Activated gamma-delta T cell treated with anti-CD3 and anti-CD28 coated beads, Interleukin-2, amount 50 U/mL, for 16 hours (primary cell): ENCODE results near the gene RBPJL.
A peak's percentile ranks its signal among the peaks of the same experiment; 100 is the strongest.

ENCODE experiments used
- DNase-seq: peaks from one replicate; pipeline ENCODE4 v3.0.0-alpha.2; 2020; ENCODE audit warnings: low read depth

RBPJL gene, protein sequence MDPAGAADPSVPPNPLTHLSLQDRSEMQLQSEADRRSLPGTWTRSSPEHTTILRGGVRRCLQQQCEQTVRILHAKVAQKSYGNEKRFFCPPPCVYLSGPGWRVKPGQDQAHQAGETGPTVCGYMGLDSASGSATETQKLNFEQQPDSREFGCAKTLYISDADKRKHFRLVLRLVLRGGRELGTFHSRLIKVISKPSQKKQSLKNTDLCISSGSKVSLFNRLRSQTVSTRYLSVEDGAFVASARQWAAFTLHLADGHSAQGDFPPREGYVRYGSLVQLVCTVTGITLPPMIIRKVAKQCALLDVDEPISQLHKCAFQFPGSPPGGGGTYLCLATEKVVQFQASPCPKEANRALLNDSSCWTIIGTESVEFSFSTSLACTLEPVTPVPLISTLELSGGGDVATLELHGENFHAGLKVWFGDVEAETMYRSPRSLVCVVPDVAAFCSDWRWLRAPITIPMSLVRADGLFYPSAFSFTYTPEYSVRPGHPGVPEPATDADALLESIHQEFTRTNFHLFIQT

DNA sequence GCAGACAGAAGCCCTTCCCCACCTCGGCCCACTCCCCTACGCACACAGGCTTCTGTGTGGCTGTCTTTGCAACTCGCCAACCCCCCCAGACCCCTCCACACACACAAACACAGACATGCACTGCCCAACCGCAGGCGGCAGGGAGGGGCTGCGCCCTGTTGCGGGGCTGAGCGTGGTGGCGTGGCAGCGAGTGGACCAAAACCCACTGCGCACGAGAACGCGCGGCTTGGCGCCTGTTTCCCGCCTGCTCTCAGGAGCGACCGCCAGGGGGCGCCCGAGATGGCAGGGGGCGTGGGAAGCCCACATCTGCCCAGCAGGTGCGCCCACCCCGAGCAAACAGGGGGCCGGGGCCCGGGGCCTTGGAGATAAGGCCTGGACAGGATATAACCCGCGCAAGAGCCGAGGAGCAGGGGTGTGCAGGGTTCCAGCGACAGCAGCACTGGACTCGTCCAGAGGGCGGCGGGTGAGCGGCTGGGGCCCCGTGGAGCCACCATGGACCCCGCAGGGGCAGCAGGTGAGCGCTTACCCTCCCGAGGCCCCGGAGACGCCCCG, at the start of gene RBPJL:
Gene RBPJL, plus strand, starts transcription at position 410 of the 552 bp plus-strand sequence. Its CDS starts 83 bp downstream, at position 493.
- DNase-seq = peak; percentile 21

DNA sequence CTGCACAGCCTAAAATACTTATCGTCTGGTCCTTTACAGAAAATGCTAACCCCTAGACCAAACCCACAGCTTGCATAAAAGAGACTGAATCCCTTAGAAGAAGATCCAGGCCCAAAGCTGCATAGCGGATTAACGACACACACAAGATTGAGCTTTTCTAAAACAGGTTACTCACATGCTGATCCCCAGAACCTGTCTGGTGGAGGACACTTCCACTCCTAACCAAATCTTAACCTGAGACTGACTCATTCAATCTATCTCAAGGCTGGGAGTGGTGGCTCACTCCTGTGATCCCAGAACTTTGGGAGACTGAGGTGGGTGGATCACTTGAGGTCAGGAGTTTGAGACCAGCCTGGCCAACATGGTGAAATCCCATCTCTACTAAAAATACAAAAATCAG, 49.5 kb upstream of the RBPJL start:
- DNase-seq = no peak

DNA sequence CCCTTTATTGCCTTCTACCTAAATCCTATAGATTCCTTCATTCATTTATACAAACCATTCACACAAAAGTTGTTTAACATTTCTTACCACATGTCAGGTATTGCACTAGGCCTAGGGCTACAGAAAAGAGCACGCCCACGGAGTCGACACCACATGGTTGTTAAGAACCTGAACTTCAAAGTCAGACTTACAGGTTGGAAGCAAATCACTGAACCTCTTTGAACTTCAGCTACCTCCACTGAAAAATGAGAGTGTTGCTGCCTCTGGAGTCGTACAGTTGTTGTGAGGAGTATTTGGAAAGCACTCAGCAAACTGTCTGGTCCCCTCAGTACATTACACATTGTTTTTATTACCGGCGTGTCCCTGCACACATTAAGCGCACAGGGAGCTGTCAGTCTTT, 48.9 kb upstream of the RBPJL start:
- DNase-seq = no peak

DNA sequence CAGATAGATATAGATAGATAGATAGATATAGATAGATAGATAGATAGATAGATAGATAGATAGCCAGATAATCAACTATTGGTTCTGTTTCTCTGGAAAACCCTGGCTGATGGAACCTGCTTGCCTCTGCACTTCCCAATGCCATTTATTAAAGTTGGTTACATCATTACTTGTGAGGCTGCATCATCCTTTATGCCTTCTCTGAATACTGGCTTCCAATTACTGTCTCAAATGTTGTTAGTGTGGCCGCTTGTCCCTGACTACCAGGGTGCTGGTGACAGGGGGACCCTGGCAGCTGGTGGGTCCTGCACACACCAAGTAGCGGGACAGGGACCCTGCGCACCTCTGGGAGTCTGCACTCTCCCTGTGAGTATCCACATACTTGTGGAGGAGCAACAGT, 48.4 kb upstream of the RBPJL start:
- DNase-seq = no peak

DNA sequence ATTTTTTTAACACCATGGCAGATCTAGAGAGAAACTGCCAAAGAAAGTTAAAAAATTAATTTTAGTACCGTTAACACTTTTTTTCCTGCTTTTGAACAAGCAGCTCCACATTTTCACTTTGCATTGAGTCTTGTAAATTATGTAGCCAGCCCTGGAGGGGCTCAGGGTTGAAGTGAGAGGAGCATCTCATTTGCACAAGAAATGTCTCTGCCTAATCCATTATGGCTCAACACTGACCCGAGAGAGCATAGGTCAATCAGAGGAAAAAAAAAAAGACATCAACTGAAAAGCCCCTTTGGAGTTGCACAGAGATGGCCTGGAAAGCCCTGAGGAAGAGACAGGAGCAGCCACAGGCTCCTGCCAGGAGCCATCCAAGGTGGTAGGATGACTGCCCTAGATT, 48.0 kb upstream of the RBPJL start:
- DNase-seq = no peak

DNA sequence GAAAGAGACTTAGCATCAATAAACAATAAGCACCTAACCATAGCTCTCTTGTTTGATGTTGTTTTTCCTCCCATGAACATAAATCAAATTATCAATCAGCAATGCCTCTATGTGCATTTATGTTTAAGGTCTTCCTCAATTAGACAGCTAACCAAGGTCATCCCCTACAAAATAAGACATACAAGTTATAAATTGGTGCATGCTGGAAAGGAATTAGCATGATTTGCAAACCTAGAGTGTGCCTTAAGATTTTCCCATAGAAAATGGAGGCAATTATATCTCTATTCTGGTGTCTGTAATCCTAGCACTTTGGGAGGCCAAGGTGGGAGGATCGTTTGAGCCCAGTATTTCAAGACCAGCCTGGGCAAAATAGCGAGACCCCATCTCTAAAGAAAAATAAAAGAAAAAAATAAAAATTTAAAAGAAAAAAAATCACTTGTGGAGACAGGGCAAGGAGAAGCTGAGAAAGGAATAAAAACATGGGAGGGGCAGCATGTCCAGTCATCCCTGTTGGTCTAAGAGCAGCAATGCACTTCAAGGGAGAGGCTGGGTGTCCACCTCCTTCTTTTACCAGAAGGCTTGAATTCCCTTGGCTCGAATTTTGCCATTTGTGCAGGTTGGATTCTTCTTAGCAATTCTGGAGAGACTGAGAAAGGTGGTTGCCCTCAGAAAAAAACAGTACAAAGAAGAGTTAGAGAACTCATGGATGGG, 42.9 kb upstream of the RBPJL start:
- DNase-seq = no peak

DNA sequence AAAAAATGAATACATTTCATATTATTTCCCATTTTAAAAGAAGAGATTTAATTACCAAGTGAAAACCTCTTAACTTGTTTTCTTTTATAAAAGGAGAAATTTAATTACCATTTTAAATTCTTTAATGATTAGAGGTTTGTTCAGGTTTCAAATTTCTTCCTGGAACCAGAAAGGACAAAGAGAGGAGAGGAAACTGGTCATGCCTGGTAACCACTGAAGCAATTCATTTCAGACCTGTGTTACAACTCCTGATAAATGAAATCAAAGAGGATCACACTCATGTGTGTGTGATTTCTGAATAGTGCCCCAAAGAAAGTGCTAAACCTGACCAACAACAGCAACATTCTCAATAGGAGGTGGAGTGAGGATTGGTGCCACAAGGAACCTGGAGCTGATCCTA, 39.7 kb upstream of the RBPJL start:
- DNase-seq = no peak

DNA sequence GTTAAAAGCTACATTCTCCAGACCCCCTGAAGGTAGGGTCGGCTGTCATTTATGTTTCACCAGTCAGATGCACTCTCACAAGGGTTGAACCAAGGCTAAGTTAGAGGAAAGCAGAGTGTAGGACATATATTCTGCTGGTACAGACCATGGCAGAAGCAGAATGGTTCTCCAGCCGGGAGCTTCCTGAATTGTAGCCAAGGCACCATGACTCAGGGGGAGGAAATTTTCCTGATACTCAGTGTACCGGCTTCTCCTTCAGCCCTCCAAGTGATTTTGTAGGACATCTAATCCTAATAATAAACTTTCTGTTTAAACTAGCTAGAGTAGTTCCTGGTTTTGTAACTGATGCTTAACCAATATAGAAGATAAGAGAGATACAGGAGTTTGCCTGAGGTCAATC, 38.1 kb upstream of the RBPJL start:
- DNase-seq = no peak

DNA sequence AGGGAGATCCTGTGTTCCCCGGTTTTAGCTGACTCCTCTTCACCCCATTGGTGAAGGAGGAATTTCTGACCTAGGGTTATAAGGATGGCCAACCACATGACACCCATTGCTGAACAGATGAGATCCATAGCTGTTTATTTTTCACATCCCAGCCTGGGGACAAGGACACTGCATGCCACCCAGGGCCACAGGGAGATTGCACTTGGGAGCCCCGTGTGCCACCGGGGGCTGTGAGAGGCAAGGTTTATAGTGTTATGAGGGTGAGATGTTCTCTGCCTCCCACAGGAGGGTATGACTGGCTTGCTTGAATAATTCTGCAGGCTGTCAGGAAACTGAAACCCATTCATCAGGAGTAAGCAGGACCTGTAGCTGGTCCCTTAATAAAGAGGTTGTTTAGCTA, 37.6 kb upstream of the RBPJL start:
- no peak for DNase-seq

DNA sequence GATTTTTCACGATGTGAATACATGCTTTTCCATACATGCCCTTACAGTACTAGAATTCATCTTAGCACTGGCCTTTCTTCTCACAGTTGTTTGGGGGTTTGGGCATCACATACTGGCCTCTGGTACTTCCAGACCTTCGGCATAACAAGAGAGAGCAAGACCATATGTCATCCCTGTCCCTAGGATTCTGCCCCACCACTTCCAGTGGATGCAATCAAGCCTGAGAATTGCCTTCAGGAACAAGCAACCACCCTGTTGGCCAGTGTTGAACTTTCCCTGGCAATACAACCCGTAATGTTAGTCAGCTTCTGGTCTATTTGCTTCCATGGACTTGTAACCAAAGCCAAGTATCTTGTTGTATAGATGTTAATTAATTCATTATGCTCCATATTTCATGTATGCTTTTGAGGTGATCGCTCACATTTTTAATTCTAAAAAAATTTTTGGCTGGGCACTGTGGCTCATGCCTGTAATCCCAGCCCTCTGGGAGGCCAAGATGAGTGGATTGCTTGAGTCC, 36.8 kb upstream of the RBPJL start:
- DNase-seq = no peak

DNA sequence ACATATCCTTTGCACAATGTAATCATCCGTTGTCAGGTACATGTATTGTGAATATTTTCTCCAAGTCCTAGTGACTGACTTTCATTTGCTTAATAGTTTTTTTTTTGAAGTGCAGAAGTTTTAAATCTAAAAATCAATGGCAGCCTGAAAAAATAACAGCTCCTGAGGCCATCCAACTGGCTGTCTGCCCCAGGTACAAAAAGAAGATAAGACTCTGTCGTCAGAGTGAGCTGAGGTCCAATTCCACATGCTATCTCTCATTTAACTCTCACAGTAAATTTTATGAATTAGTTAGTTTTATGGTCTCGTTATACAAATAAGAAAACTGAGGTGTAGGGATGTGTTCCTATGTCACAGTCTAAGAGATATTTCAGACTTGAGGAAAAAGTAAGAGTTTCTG, 31.3 kb upstream of the RBPJL start:
- DNase-seq = no peak

DNA sequence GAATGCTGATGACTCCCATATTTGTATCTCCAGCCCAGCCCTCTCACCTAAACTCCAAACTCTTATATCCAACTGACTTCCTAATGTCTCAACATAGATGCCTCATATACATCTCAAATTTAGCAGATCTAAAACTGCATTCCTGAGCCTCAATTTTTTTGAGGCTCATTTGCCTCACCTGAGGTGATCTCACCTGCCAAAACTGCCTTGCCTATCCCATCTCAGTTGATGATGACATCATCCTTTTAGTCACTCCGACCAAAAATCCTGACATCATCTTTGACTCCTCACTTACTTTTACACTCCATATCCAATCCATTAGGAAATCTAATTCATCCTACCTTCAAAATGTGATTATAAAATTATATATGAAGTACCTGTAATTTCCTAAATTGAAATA, 26.6 kb upstream of the RBPJL start:
- DNase-seq = no peak

DNA sequence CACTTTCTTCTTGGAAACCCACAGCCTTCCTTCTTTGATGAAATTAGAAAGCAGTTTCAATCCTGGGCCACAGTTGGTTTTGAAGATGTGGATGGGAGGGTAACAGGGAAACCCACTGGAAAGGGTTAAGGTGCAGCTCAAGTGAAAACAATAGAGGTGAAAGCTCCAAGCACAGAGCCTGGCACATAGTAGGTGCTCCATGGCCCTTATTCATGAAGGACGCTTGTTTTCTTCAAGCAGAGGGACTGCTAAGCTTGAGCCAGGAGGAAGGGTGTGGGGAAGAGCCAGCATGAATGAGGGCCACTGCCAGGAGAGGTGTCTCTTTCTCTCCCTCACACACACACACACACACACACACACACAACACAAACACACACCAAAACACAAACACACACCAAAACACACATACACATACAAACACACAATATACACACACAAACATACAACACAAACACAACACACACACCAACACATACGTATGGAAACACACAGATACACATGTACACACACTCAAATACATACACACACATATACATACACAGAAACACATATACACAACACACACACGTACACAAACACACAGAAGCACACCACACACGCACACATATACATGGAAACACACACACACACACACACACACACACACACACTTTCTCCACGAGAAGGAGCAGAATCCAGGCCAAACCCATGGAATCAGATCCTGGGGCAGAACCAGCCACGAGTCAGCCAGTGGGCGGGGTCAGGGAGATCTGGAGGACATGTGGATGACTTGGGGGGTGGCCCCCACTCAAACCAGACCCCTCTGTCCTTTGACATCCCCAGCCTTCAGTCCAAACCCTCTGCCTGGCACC, 23.7 kb upstream of the RBPJL start:
- no peak for DNase-seq

DNA sequence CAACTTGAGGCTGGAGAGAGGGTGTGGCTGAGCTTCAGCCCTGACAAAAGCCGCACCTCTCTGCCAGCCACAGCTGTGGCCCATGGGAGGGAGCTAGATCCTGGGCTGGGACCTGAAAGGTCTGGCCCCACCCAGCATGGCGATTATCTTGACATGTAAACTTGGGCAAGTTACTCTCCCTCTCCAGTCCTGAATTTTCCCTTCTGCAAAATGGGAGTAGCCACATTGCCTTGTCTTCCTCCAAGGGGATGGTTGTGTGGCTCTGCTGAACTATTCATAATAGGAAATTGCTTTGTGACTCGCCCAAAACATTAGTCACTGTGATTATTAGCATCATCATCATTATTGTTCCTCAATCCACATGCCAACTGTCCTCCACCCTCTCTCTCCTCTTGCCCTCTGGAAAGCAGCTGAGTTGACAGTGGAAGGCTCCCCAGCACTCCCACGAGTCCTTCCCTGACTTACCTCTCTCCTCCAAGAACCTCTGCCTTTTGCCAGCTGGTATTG, 23.0 kb upstream of the RBPJL start:
- no peak for DNase-seq

DNA sequence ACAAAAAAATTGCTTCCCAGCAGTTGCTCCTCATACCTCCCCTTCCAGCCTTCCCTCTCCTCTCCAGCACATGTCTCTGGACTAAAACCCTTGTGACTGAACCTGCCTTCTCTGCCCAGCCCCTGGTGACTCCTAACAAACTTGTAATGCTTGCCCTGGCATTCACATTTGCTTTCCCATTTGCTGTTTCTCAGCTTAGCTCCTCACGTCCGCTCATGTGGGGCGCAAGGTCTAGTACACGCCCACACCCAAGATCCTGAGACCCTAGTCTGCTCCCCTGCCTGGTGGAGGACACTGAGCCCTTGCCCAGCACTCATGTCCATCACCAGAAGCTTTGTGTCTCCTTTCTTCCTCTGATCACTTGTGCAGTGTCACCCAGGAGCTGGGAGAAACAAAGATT, 18.3 kb upstream of the RBPJL start:
- DNase-seq = no peak

DNA sequence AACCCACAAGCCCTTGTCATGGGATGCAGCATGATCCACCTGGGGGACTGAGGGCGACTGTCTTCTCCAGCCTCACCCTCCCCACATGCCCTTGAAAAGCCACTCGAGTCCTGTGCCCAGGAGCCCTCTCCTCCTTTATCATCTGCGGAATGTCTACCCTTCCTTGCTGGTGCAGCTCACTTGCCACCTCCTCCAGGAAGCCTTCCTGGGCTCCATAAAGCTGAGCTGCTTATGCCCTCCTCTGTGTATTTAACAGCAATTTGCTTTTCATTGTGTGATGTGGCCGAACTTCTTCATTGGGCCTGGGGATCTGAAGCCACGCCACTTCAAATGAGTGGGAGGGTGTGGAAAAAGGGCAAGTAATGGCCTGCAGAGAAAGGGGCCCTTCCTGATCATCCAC, 17.8 kb upstream of the RBPJL start:
- DNase-seq = no peak

DNA sequence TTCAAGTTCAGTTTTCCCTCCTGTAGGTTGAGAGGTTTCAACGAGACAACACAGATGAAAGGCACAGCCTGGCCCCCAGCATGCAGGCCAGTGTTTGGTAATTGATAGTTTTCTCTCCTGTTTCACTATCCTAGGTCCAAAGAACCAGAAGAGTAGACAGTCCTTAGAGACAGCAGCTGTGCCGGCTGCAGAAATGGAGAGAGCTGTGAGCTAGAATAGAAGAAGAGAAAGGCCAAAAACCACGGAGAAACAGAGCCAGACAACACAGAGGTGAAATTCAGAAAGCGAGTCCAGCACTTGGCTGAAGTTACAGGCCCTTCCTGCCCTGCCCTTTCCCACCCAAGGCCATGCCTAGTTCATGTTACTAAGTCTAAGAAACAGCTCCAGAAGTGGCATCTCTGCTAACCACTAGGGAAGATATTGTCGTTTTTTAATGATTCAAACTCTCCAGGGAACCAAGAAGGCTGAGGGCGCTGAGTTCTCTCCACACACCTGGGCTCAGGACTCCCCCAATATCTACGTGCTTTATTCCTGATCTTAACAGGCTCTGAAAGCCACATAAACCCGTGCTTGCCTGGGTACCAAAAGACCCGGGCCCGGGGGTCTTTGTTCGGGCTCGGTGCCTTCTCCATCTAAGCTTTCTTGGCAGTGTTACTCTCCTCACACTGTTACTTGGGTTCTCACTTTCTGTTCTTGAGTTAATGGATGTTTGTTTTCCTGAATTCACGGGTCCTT, 16.5 kb upstream of the RBPJL start:
- DNase-seq = no peak

DNA sequence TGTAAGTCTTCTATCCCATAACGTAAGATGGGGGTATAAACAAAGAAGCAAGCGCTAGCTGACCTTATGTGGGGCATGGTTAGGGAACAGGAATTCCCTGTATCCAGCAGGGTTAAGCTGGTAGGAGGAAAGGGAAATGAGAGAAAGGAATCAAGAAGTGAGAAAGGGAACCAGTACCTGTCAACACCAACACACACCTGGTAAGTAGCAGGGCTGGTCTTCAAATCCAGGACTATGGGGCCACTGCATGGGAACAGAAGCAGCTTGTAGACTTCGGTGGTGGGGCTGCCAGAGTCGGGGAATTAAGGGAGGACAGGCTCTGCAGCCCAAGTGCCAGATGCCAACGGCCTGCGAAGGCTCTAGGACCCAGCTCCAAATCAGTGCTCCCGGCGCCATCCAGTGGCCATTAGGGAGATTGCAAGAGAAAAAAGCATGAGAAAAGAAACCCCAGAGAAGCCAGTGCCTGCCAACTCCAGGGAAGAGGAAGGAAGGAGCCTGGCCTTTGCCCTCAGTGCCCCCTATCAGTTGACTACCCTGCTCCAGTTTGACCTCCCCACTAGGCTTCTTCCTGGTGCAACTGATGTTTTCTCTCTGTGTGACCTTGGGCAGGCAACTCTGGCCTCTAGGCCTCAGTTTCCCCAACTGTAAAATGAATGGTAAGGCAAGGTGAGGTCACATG, 15.8 kb upstream of the RBPJL start:
- DNase-seq = peak; percentile 45

DNA sequence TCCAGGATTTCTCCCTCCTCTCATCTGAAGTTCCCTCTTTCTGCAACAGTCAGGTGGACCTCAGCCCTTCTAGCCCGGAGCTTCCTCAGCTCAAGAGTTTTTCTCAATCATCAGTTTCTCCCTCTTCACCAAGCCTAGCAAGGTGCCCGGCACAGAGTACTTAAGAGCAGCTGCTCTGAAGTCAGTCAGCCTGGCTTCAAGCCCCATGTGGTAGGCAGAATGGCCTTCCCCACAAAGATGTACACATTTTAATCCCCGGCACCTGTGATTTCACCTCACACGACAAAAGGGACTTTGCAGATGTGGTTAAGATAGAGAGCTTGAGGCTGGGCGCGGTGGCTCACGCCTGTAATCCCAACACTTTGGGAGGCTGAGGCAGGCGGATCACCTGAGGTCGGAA, 15.1 kb upstream of the RBPJL start:
- DNase-seq = no peak

DNA sequence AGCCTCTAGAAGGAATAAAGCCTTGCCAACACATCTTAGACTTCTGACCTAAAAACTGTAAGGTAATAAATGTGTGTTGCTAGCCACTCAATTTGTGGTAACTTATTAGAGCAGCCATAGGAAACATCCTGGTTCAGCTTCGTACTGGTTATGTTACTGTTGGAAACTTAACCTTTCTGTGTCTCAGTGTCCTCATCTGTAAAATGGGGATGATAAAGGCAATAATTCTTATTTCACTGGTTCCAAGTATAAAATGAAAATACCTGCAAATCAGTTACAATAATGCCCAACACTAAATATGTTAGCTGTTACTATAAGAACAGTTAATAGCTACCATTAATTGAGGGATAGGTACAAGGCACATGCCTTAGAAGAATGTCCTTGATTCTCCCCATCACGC, 14.3 kb upstream of the RBPJL start:
- no peak for DNase-seq
